ENCODE results near the gene GCN1. TPM values are rescaled to one million over a fixed set of nuclear protein-coding genes. Genes with fewer than 3 reads are reported as not detected.

Gene GCN1
- total RNA-seq, 1 experiment from 2014 or later: 181 TPM

DNA sequence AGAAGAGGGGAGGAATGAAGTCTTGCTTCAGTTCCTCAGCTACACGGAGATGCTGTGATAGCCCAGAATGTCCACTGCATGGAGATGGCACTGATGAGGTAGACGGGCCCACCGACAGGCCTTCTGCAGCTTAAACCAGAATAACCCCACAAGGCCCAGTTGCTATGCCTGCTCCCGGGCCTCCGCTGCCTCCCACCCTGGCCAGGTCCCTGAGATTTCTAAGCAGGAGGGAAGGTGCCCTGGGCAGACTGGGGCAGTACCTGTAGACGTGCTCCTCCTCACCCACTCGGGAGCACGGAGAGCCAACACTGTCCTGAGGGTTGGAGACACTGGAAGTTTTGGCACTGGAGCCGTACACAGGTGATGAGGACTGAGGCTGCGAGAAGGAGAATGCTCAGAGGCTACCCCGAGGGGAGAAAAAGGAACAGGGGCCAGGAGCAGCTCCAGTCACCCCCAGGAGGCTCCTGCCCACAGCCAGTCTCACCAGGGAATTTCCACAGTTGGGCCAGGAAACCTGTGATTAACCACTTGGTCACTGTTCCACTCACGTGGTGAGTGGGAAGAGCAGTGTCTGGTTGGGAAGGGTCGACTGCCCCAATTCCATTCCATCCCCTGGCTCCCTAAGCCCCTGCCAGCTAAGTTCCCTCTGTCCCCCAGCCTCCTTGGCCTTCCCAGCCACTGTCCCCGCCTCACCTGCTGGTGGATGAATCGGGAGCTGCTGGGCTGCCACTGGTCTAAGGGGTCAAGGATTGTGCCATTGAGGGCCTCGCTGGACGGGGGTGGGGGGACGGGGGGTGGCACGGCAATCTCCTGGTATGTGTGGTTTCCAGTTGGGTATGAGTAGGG is 29.2 kb upstream of the GCN1 start:
- no peak for DNase-seq (ENCODE audit: low spot score)
- H3K36me3 Mint-ChIP-seq: peaks cover 32% of the 10 kb centered on the region
- no peak for ATAC-seq
- H3K27ac Mint-ChIP-seq: no peak overlapping the region
- TF ChIP-seq JAZF1 (CRISPR knock-in tag; IDR thresholded peaks at IDR 0.05): no peak
- TF ChIP-seq FOXK1 (CRISPR knock-in tag; IDR thresholded peaks at IDR 0.05): no peak
- no peak for TF ChIP-seq SMAD4 (CRISPR knock-in tag; IDR thresholded peaks at IDR 0.05)
- no peak for TF ChIP-seq SP1 (CRISPR knock-in tag; conservative IDR thresholded peaks at IDR 0.05)
- no peak for TF ChIP-seq RORB (CRISPR knock-in tag; IDR thresholded peaks at IDR 0.05)
- TF ChIP-seq, protein P1, sequence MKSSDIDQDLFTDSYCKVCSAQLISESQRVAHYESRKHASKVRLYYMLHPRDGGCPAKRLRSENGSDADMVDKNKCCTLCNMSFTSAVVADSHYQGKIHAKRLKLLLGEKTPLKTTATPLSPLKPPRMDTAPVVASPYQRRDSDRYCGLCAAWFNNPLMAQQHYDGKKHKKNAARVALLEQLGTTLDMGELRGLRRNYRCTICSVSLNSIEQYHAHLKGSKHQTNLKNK (CRISPR knock-in tag; IDR thresholded peaks at IDR 0.05): no peak
- TF ChIP-seq MXD4 (CRISPR knock-in tag; IDR thresholded peaks at IDR 0.05; ENCODE audit: borderline replicate concordance): no peak
- TF ChIP-seq HMGA2 (CRISPR knock-in tag; IDR thresholded peaks at IDR 0.05): no peak
- TF ChIP-seq, protein P2, sequence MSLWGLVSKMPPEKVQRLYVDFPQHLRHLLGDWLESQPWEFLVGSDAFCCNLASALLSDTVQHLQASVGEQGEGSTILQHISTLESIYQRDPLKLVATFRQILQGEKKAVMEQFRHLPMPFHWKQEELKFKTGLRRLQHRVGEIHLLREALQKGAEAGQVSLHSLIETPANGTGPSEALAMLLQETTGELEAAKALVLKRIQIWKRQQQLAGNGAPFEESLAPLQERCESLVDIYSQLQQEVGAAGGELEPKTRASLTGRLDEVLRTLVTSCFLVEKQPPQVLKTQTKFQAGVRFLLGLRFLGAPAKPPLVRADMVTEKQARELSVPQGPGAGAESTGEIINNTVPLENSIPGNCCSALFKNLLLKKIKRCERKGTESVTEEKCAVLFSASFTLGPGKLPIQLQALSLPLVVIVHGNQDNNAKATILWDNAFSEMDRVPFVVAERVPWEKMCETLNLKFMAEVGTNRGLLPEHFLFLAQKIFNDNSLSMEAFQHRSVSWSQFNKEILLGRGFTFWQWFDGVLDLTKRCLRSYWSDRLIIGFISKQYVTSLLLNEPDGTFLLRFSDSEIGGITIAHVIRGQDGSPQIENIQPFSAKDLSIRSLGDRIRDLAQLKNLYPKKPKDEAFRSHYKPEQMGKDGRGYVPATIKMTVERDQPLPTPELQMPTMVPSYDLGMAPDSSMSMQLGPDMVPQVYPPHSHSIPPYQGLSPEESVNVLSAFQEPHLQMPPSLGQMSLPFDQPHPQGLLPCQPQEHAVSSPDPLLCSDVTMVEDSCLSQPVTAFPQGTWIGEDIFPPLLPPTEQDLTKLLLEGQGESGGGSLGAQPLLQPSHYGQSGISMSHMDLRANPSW (CRISPR knock-in tag; conservative IDR thresholded peaks at IDR 0.05; ENCODE audit: low read depth): no peak
- TF ChIP-seq ZNF138 (CRISPR knock-in tag; conservative IDR thresholded peaks at IDR 0.05): no peak
- no peak for TF ChIP-seq RELA (CRISPR knock-in tag; IDR thresholded peaks at IDR 0.05; ENCODE audit: borderline replicate concordance)
- TF ChIP-seq ZNF671 (CRISPR knock-in tag; IDR thresholded peaks at IDR 0.05): no peak
- TF ChIP-seq ZNF219 (CRISPR knock-in tag; IDR thresholded peaks at IDR 0.05; ENCODE audit: borderline replicate concordance): no peak
- no peak for TF ChIP-seq ZNF263 (CRISPR knock-in tag; IDR thresholded peaks at IDR 0.05; ENCODE audit: low read depth)
- TF ChIP-seq ZNF121 (CRISPR knock-in tag; IDR thresholded peaks at IDR 0.05): no peak
- TF ChIP-seq FOXJ3 (CRISPR knock-in tag; IDR thresholded peaks at IDR 0.05; ENCODE audit: borderline replicate concordance): no peak
- no peak for TF ChIP-seq ZNF317 (CRISPR knock-in tag; IDR thresholded peaks at IDR 0.05; ENCODE audit: borderline replicate concordance, low read depth)
- TF ChIP-seq, protein P3, sequence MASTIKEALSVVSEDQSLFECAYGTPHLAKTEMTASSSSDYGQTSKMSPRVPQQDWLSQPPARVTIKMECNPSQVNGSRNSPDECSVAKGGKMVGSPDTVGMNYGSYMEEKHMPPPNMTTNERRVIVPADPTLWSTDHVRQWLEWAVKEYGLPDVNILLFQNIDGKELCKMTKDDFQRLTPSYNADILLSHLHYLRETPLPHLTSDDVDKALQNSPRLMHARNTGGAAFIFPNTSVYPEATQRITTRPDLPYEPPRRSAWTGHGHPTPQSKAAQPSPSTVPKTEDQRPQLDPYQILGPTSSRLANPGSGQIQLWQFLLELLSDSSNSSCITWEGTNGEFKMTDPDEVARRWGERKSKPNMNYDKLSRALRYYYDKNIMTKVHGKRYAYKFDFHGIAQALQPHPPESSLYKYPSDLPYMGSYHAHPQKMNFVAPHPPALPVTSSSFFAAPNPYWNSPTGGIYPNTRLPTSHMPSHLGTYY (CRISPR knock-in tag; IDR thresholded peaks at IDR 0.05): no peak
- TF ChIP-seq, protein P4, sequence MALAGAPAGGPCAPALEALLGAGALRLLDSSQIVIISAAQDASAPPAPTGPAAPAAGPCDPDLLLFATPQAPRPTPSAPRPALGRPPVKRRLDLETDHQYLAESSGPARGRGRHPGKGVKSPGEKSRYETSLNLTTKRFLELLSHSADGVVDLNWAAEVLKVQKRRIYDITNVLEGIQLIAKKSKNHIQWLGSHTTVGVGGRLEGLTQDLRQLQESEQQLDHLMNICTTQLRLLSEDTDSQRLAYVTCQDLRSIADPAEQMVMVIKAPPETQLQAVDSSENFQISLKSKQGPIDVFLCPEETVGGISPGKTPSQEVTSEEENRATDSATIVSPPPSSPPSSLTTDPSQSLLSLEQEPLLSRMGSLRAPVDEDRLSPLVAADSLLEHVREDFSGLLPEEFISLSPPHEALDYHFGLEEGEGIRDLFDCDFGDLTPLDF (CRISPR knock-in tag; IDR thresholded peaks at IDR 0.05): no peak
- TF ChIP-seq, protein P5, sequence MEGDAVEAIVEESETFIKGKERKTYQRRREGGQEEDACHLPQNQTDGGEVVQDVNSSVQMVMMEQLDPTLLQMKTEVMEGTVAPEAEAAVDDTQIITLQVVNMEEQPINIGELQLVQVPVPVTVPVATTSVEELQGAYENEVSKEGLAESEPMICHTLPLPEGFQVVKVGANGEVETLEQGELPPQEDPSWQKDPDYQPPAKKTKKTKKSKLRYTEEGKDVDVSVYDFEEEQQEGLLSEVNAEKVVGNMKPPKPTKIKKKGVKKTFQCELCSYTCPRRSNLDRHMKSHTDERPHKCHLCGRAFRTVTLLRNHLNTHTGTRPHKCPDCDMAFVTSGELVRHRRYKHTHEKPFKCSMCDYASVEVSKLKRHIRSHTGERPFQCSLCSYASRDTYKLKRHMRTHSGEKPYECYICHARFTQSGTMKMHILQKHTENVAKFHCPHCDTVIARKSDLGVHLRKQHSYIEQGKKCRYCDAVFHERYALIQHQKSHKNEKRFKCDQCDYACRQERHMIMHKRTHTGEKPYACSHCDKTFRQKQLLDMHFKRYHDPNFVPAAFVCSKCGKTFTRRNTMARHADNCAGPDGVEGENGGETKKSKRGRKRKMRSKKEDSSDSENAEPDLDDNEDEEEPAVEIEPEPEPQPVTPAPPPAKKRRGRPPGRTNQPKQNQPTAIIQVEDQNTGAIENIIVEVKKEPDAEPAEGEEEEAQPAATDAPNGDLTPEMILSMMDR (IDR thresholded peaks at IDR 0.05): no peak
- peaks cover 32% of the 10 kb centered on the region for H3K4me1 Mint-ChIP-seq
- no peaks in the 10 kb centered on the region for H3K9me3 Mint-ChIP-seq
- CTCF ChIA-PET: interaction anchor here (10.5 kb wide), 1 partner anchor 34 kb away, joined by 717 read pairs; the partner anchor contains the start of gene PXN
- H3K4me3 Mint-ChIP-seq: no peak overlapping the region
- H3K27me3 Mint-ChIP-seq (ENCODE audit: low read depth): no peaks in the 10 kb centered on the region; the same call in 1 of the 2 replicates
- POLR2A ChIA-PET: no interaction called here
